HCT116 (cell line): ENCODE measurements around the gene ETS2. TPM values are rescaled to one million over a fixed set of nuclear protein-coding genes. Genes with fewer than 3 reads are reported as not detected.

ENCODE experiments used
- ATAC-seq: fragments of 200-7000 bp; cut with Tn5 transposase; 2 replicates; pipeline ENCODE4 v1.9.1; 2020; ENCODE audit warnings: mild to moderate bottlenecking, moderate library complexity
- BruUV-seq: library from RNA; stranded (reverse); fragments of 400-500 nt; replicated peaks from 2 replicates; lab custom pipeline; 2021; lab: Mats Ljungman, UMichigan
- CTCF ChIA-PET: fragments of 300-600 bp; sonication (Branson Sonifier 250); formaldehyde crosslinking; loops from one replicate; lab custom pipeline; 2021; ENCODE audit warnings: antibody characterized with exemption; lab: Charles Lee
- POLR2A ChIA-PET: fragments of 300-600, 350-600 bp; sonication (Branson Sonifier 250); formaldehyde crosslinking; loops from one replicate; lab custom pipeline; 2021; ENCODE audit warnings: antibody characterized with exemption; lab: Charles Lee
- RAD21 ChIA-PET, 2 experiments: fragments of 300-600 bp; sonication (Branson Sonifier 250); formaldehyde crosslinking; loops; one replicate each; lab custom pipeline; 2023; ENCODE audit warnings: low total read pairs in 2 of 2; ENCODE audit not compliant: uncharacterized antibody in 2 of 2, unreplicated experiment in 2 of 2, low non-redundant PET in 1 of 2; lab: Charles Lee
- DNase-seq: peaks from one replicate; pipeline ENCODE4 v3.0.0-alpha.2; 2010; ENCODE audit warnings: low read depth, low spot score
- H2AFZ ChIP-seq: fragments of 200-600 bp; shearing (Covaris generic), sonication (generic); 2 replicates; pipeline ENCODE4 v1.6.1; 2017; ENCODE audit warnings: low read depth, mixed run types, mixed read lengths, antibody characterized with exemption, low read length; ENCODE audit not compliant: poor library complexity, severe bottlenecking
- H3K27ac ChIP-seq: 2 replicates; pipeline ENCODE4 v1.5.1; 2012; ENCODE audit warnings: low read depth, low read length
- H3K27me3 ChIP-seq: fragments of 200-600 bp; sonication (generic); 2 replicates; pipeline ENCODE4 v1.6.1; 2016; ENCODE audit warnings: mixed run types, low read length, mixed read lengths; ENCODE audit not compliant: insufficient read depth
- H3K36me3 ChIP-seq, 2 experiments: fragments of 200-500 bp in 1 of 2; fragments of 200-600 bp in 1 of 2; sonication (Bioruptor generic) in 1 of 2; sonication (generic) in 1 of 2; 2 replicates each; pipeline versions ENCODE4 v1.5.1 to v1.6.1; 2014 to 2016; ENCODE audit warnings: low read length in 2 of 2, inconsistent platforms in 1 of 2, mixed read lengths in 1 of 2, mixed run types in 1 of 2; ENCODE audit not compliant: insufficient read depth in 2 of 2, control insufficient read depth in 1 of 2
- H3K4me1 ChIP-seq, 2 experiments: fragments of 200-600 bp in 1 of 2; sonication (generic) in 1 of 2; 2 replicates each; pipeline versions ENCODE4 v1.5.1 to v1.6.1; 2012 to 2017; ENCODE audit warnings: low read length in 2 of 2, inconsistent platforms in 1 of 2, mild to moderate bottlenecking in 1 of 2, mixed read lengths in 1 of 2, mixed run types in 1 of 2, moderate library complexity in 1 of 2; ENCODE audit not compliant: insufficient read depth in 2 of 2, control insufficient read depth in 1 of 2
- H3K4me2 ChIP-seq: fragments of 200-600 bp; sonication (generic); 2 replicates; pipeline ENCODE4 v1.6.1; 2017; ENCODE audit warnings: mixed run types, low read length, mixed read lengths
- H3K4me3 ChIP-seq, 2 experiments: fragments of 200-600 bp in 1 of 2; sonication (generic) in 1 of 2; replicated peaks in 1 of 2; 2 replicates each; pipeline ENCODE4 v1.5.1; 2011 to 2016; ENCODE audit warnings: low read length in 2 of 2, control low read depth in 1 of 2, low read depth in 1 of 2, mild to moderate bottlenecking in 1 of 2, mixed read lengths in 1 of 2, mixed run types in 1 of 2
- H3K79me2 ChIP-seq: fragments of 200-600 bp; sonication (generic); 2 replicates; pipeline ENCODE4 v1.6.1; 2017; ENCODE audit warnings: mild to moderate bottlenecking, mixed run types, low read length, moderate library complexity, mixed read lengths; ENCODE audit not compliant: insufficient read depth
- H3K9ac ChIP-seq: fragments of 200-600 bp; sonication (generic); 2 replicates; pipeline ENCODE4 v1.6.1; 2016; ENCODE audit warnings: low read length, mixed read lengths
- H3K9me2 ChIP-seq: fragments of 200-600 bp; sonication (generic), shearing (Covaris generic); 2 replicates; pipeline ENCODE4 v1.6.1; 2017; ENCODE audit warnings: mixed run types, mild to moderate bottlenecking, moderate library complexity; ENCODE audit not compliant: insufficient read depth
- H3K9me3 ChIP-seq, 2 experiments: fragments of 200-500 bp in 1 of 2; fragments of 200-600 bp in 1 of 2; sonication (Bioruptor generic) in 1 of 2; sonication (generic) in 1 of 2; 2 replicates each; pipeline ENCODE4 v1.6.1; 2014 to 2017; ENCODE audit warnings: low read length in 2 of 2, mixed read lengths in 2 of 2, inconsistent platforms in 1 of 2, low read depth in 1 of 2, mild to moderate bottlenecking in 1 of 2, mixed run types in 1 of 2, moderate library complexity in 1 of 2; ENCODE audit not compliant: control insufficient read depth in 1 of 2, insufficient read depth in 1 of 2
- H4K20me1 ChIP-seq: fragments of 200-600 bp; sonication (generic), shearing (Covaris generic); 2 replicates; pipeline ENCODE4 v1.6.1; 2017; ENCODE audit warnings: mixed run types, mild to moderate bottlenecking, moderate library complexity; ENCODE audit not compliant: insufficient read depth
- ATF3 ChIP-seq: IDR thresholded peaks from 2 replicates; pipeline ENCODE4 v1.6.1; 2012
- CBX3 ChIP-seq: IDR thresholded peaks from 2 replicates; pipeline ENCODE4 v1.6.1; 2012; ENCODE audit warnings: low read depth
- CEBPB ChIP-seq: IDR thresholded peaks from 2 replicates; pipeline ENCODE4 v1.6.1; 2012; ENCODE audit warnings: low read depth
- EZH2 ChIP-seq: fragments of 200-600 bp; sonication (generic); IDR thresholded peaks from 2 replicates; pipeline ENCODE4 v1.6.1; 2017; ENCODE audit warnings: antibody characterized with exemption, mixed run types
- JUND ChIP-seq: IDR thresholded peaks from 2 replicates; pipeline ENCODE4 v1.6.1; 2012
- SIN3A ChIP-seq: IDR thresholded peaks from 2 replicates; pipeline ENCODE4 v1.6.1; 2012; ENCODE audit warnings: low read depth
- SP1 ChIP-seq: IDR thresholded peaks from 2 replicates; pipeline ENCODE4 v1.6.1; 2012; ENCODE audit warnings: low read depth
- SRF ChIP-seq: IDR thresholded peaks from 2 replicates; pipeline ENCODE4 v1.6.1; 2012; ENCODE audit warnings: low read depth
- TCF7L2 ChIP-seq: IDR thresholded peaks from 2 replicates; pipeline ENCODE4 v1.7.0; 2011; ENCODE audit warnings: borderline replicate concordance, inconsistent platforms; ENCODE audit not compliant: insufficient read depth, insufficient read length; ENCODE audit errors: extremely low read depth
- YY1 ChIP-seq: IDR thresholded peaks from 2 replicates; pipeline ENCODE4 v1.6.1; 2011; ENCODE audit warnings: low read length, low read depth, moderate library complexity, mild to moderate bottlenecking; ENCODE audit not compliant: insufficient replicate concordance; ENCODE audit errors: extremely low read depth
- ZNF274 ChIP-seq: fragments of 200-500 bp; sonication (Bioruptor generic); IDR thresholded peaks from 2 replicates; pipeline ENCODE4 v1.6.1; 2014; ENCODE audit warnings: mild to moderate bottlenecking, low read depth, low read length, inconsistent platforms
- intact Hi-C: fragments of 100-400 bp; cut with micrococcal nuclease; formaldehyde crosslinking; loops from 2 replicates; pipeline ENCODE4 v1.10.0; 2022
- total RNA-seq: library from RNA; stranded (reverse); gene quantifications from one replicate; pipeline ENCODE4 v1.2.1, GENCODE V29; 2021; ENCODE audit not compliant: unreplicated experiment
- TF ChIP-seq, protein P1 (sequence below): IDR thresholded peaks from 2 replicates; pipeline ENCODE4 v1.6.1; 2012; ENCODE audit warnings: low read depth

Gene ETS2
- total RNA-seq, 1 experiment from 2014 or later, result 32.9 TPM

- ChIA-PET CTCF (no interaction called here), POLR2A (no interaction called here), RAD21 (no interaction called here)
- H3K4me1 ChIP-seq, result peaks cover 7 to 19% of the 10 kb centered on the region in 2 experiments
- H2AFZ ChIP-seq, result no peak overlapping the region
- no peaks in the 10 kb centered on the region for H3K9me3 ChIP-seq
- no peak overlapping the region for H3K27ac ChIP-seq
- no peak overlapping the region for H3K4me3 ChIP-seq
- H3K9me2 ChIP-seq, result no peaks in the 10 kb centered on the region
- H4K20me1 ChIP-seq, result no peaks in the 10 kb centered on the region
- ATAC-seq (no peak), DNase-seq (no peak)
- intact Hi-C loops, result no loop called here
- H3K27me3 ChIP-seq, result no peaks in the 10 kb centered on the region
- peaks cover 7% of the 10 kb centered on the region; the same call in 1 of the 2 replicates for H3K79me2 ChIP-seq
- H3K36me3 ChIP-seq, result peaks cover 51 to 53% of the 10 kb centered on the region in 2 experiments
- BruUV-seq, result no TSS peak
- H3K4me2 ChIP-seq, result no peak overlapping the region
- H3K9ac ChIP-seq, result no peak overlapping the region
- no peak for TF ChIP-seq ATF3
- TF ChIP-seq YY1, result no peak
- TF ChIP-seq, protein P1, sequence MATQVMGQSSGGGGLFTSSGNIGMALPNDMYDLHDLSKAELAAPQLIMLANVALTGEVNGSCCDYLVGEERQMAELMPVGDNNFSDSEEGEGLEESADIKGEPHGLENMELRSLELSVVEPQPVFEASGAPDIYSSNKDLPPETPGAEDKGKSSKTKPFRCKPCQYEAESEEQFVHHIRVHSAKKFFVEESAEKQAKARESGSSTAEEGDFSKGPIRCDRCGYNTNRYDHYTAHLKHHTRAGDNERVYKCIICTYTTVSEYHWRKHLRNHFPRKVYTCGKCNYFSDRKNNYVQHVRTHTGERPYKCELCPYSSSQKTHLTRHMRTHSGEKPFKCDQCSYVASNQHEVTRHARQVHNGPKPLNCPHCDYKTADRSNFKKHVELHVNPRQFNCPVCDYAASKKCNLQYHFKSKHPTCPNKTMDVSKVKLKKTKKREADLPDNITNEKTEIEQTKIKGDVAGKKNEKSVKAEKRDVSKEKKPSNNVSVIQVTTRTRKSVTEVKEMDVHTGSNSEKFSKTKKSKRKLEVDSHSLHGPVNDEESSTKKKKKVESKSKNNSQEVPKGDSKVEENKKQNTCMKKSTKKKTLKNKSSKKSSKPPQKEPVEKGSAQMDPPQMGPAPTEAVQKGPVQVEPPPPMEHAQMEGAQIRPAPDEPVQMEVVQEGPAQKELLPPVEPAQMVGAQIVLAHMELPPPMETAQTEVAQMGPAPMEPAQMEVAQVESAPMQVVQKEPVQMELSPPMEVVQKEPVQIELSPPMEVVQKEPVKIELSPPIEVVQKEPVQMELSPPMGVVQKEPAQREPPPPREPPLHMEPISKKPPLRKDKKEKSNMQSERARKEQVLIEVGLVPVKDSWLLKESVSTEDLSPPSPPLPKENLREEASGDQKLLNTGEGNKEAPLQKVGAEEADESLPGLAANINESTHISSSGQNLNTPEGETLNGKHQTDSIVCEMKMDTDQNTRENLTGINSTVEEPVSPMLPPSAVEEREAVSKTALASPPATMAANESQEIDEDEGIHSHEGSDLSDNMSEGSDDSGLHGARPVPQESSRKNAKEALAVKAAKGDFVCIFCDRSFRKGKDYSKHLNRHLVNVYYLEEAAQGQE, result no peak
- TF ChIP-seq TCF7L2, result no peak
- no peak for TF ChIP-seq CEBPB
- TF ChIP-seq JUND, result no peak
- TF ChIP-seq CBX3, result no peak
- TF ChIP-seq SIN3A, result no peak
- no peak for TF ChIP-seq SRF
- no peak for TF ChIP-seq SP1
- no peak for TF ChIP-seq ZNF274
- TF ChIP-seq EZH2, result no peak
Observed at GRCh38 chr21:38823737-38824123, 18.0 kb downstream of the ETS2 start.
